ENCODE data around the gene GSTO1.

GSTO1 gene

GRCh38 chr10:104307576-104308438, 53.1 kb downstream of the GSTO1 start:
- no peak for DNase-seq

GRCh38 chr10:104308439-104308903, 53.8 kb downstream of the GSTO1 start:
- no peak for DNase-seq

- DNase-seq, result no peak
Observed at GRCh38 chr10:104309980-104310978, 55.6 kb downstream of the GSTO1 start.

- DNase-seq, result no peak
Observed at GRCh38 chr10:104311184-104311720, 56.6 kb downstream of the GSTO1 start.

GRCh38 chr10:104314591-104315485, 60.1 kb downstream of the GSTO1 start:
- DNase-seq, result no peak

GRCh38 chr10:104315486-104315921, 60.8 kb downstream of the GSTO1 start:
- DNase-seq, result no peak

GRCh38 chr10:104316321-104317099, 61.8 kb downstream of the GSTO1 start:
- no peak for DNase-seq

Measured in activated CD4-positive, alpha-beta T cell treated with anti-CD3 and anti-CD28 coated beads for 4 hours (primary cell).